HL-60 (cell line): ENCODE data around the gene MPPED1.

Experiments
- DNase-seq, 2 experiments: peaks; one replicate each; pipeline ENCODE4 v3.0.0-alpha.2; 2010 to 2020; ENCODE audit warnings: low read depth in 1 of 2, low spot score in 1 of 2
- H3K27ac ChIP-seq: fragments of 250-450 bp; sonication (Bioruptor Pico); replicated peaks from 2 replicates; pipeline ENCODE4 v1.5.1; 2020; ENCODE audit warnings: mild to moderate bottlenecking, moderate library complexity
- H3K27me3 ChIP-seq: fragments of 250-450 bp; sonication (Bioruptor Pico); 2 replicates; pipeline ENCODE4 v1.5.1; 2021; ENCODE audit warnings: mild to moderate bottlenecking, moderate library complexity; ENCODE audit not compliant: insufficient read depth, poor library complexity, severe bottlenecking
- H3K4me3 ChIP-seq: replicated peaks from 2 replicates; pipeline ENCODE4 v1.5.1; 2011; ENCODE audit warnings: mild to moderate bottlenecking, control low read depth, low read length; ENCODE audit not compliant: insufficient read depth
- CTCF ChIP-seq: IDR thresholded peaks from one replicate; pipeline ENCODE4 v1.5.1; 2011; ENCODE audit warnings: low read length, control low read depth, inconsistent platforms; ENCODE audit not compliant: insufficient read depth
- GABPA ChIP-seq: IDR thresholded peaks from 2 replicates; pipeline ENCODE4 v1.6.1; 2012; ENCODE audit warnings: low read depth
- POLR2AphosphoS5 ChIP-seq: IDR thresholded peaks from 2 replicates; pipeline ENCODE4 v1.6.1; 2012; ENCODE audit warnings: low read depth
- REST ChIP-seq: IDR thresholded peaks from 2 replicates; pipeline ENCODE4 v1.6.1; 2012; ENCODE audit warnings: low read depth; ENCODE audit not compliant: insufficient replicate concordance
- SPI1 ChIP-seq: IDR thresholded peaks from 2 replicates; pipeline ENCODE4 v1.6.1; 2012; ENCODE audit warnings: low read depth, mild to moderate bottlenecking, borderline replicate concordance

Gene MPPED1

GRCh38 chr22:43546186-43546585, 134.4 kb downstream of the MPPED1 start:
- Histone ChIP-seq H3K27me3 (no peaks in the 10 kb centered on the region), H3K27ac (no peak overlapping the region), H3K4me3 (no peak overlapping the region)
- no peak for DNase-seq
- TF ChIP-seq CTCF: no peak

GRCh38 chr22:43550024-43550620, 138.3 kb downstream of the MPPED1 start:
- H3K27me3 ChIP-seq: no peaks in the 10 kb centered on the region
- no peak overlapping the region for H3K27ac ChIP-seq
- TF ChIP-seq GABPA: no peak
- TF ChIP-seq CTCF: no peak
- no peak for TF ChIP-seq POLR2AphosphoS5
- TF ChIP-seq SPI1: no peak
- no peak for TF ChIP-seq REST
- no peak overlapping the region for H3K4me3 ChIP-seq
- DNase-seq: no peak

GRCh38 chr22:43550672-43551071, 138.9 kb downstream of the MPPED1 start:
- Histone ChIP-seq H3K27ac (no peak overlapping the region), H3K4me3 (no peak overlapping the region), H3K27me3 (no peaks in the 10 kb centered on the region)
- DNase-seq: no peak
- TF ChIP-seq POLR2AphosphoS5 (no peak), CTCF (no peak), GABPA (no peak), SPI1 (no peak), REST (no peak)
